Liver (tissue), 9 donors: Measurements from ENCODE around the gene GNG2. TPM values are rescaled to one million over a fixed set of nuclear protein-coding genes. Genes with fewer than 3 reads are reported as not detected.

Experiments
- DNase-seq: peaks from one replicate; pipeline ENCODE4 v3.0.0-alpha.2; 2017; ENCODE audit warnings: low spot score
- H3K27ac ChIP-seq, 2 donors: one replicate each; pipeline ENCODE4 v1.7.0; 2013; ENCODE audit warnings: inconsistent platforms in 2 of 2, low read length in 2 of 2, control low read depth in 1 of 2, low read depth in 1 of 2, mild to moderate bottlenecking in 1 of 2
- H3K27me3 ChIP-seq, 4 donors: one replicate each; pipeline versions ENCODE4 v1.6.1 to v1.7.0; 2013; ENCODE audit warnings: low read length in 3 of 4, inconsistent platforms in 1 of 4, mild to moderate bottlenecking in 1 of 4, moderate library complexity in 1 of 4; ENCODE audit not compliant: control insufficient read depth in 4 of 4, insufficient read depth in 4 of 4
- H3K36me3 ChIP-seq, 4 donors: one replicate each; pipeline versions ENCODE4 v1.6.1 to v1.7.0; 2013; ENCODE audit warnings: low read length in 3 of 4, mild to moderate bottlenecking in 3 of 4, low read depth in 1 of 4, moderate library complexity in 1 of 4; ENCODE audit not compliant: control insufficient read depth in 4 of 4, insufficient read depth in 3 of 4
- H3K4me1 ChIP-seq, 4 donors: one replicate each; pipeline versions ENCODE4 v1.6.1 to v1.7.0; 2013; ENCODE audit warnings: low read length in 3 of 4, mild to moderate bottlenecking in 3 of 4, moderate library complexity in 1 of 4; ENCODE audit not compliant: control insufficient read depth in 4 of 4, insufficient read depth in 4 of 4
- H3K4me3 ChIP-seq, 3 donors: one replicate each; pipeline versions ENCODE4 v1.6.1 to v1.7.0; 2013; ENCODE audit warnings: low read length in 3 of 3, control low read depth in 1 of 3, low read depth in 1 of 3, mild to moderate bottlenecking in 1 of 3
- H3K9ac ChIP-seq, 2 donors: one replicate each; pipeline ENCODE4 v1.7.0; 2013; ENCODE audit warnings: low read length in 2 of 2, mild to moderate bottlenecking in 2 of 2, moderate library complexity in 2 of 2, control low read depth in 1 of 2, low read depth in 1 of 2
- H3K9me3 ChIP-seq, 4 donors: one replicate each; pipeline versions ENCODE4 v1.6.1 to v1.7.0; 2013; ENCODE audit warnings: low read length in 3 of 4; ENCODE audit not compliant: control insufficient read depth in 4 of 4
- EGR1 ChIP-seq, 2 donors: IDR thresholded peaks; 2 replicates each; pipeline ENCODE4 v1.6.1; 2016 to 2018; ENCODE audit warnings: antibody characterized with exemption in 2 of 2, low read depth in 2 of 2
- FOXA1 ChIP-seq: IDR thresholded peaks from 2 replicates; pipeline ENCODE4 v1.6.1; 2016; ENCODE audit warnings: antibody characterized with exemption
- FOXA2 ChIP-seq: IDR thresholded peaks from 2 replicates; pipeline ENCODE4 v1.6.1; 2016; ENCODE audit warnings: antibody characterized with exemption
- GABPA ChIP-seq, 2 donors: IDR thresholded peaks in 1 of 2; conservative IDR thresholded peaks in 1 of 2; 2 replicates each; pipeline ENCODE4 v1.6.1; 2016; ENCODE audit warnings: antibody characterized with exemption in 2 of 2, mild to moderate bottlenecking in 1 of 2, moderate library complexity in 1 of 2
- HNF4A ChIP-seq, 2 donors: conservative IDR thresholded peaks; 2 replicates each; pipeline ENCODE4 v1.6.1; 2016; ENCODE audit warnings: antibody characterized with exemption in 2 of 2, mild to moderate bottlenecking in 2 of 2
- JUND ChIP-seq, 2 donors: IDR thresholded peaks; 2 replicates each; pipeline ENCODE4 v1.6.1; 2016; ENCODE audit warnings: antibody characterized with exemption in 2 of 2
- NR2F2 ChIP-seq: IDR thresholded peaks from 2 replicates; pipeline ENCODE4 v1.6.1; 2016; ENCODE audit warnings: antibody characterized with exemption
- RAD21 ChIP-seq, 2 donors: IDR thresholded peaks; 2 replicates each; pipeline ENCODE4 v1.6.1; 2016; ENCODE audit warnings: antibody characterized with exemption in 2 of 2, mild to moderate bottlenecking in 2 of 2
- RXRA ChIP-seq, 2 donors: IDR thresholded peaks; 2 replicates each; pipeline ENCODE4 v1.6.1; 2017 to 2018; ENCODE audit warnings: antibody characterized with exemption in 2 of 2, mild to moderate bottlenecking in 1 of 2
- SP1 ChIP-seq: IDR thresholded peaks from 2 replicates; pipeline ENCODE4 v1.6.1; 2018; ENCODE audit warnings: antibody characterized with exemption, mild to moderate bottlenecking
- TAF1 ChIP-seq: conservative IDR thresholded peaks from 2 replicates; pipeline ENCODE4 v1.6.1; 2016; ENCODE audit warnings: antibody characterized with exemption, mild to moderate bottlenecking
- YY1 ChIP-seq: IDR thresholded peaks from 2 replicates; pipeline ENCODE4 v1.6.1; 2016; ENCODE audit warnings: antibody characterized with exemption, mild to moderate bottlenecking
- WGBS: extraction: QIAGEN DNeasy Blood & Tissue Kit; methylation state at CpG from one replicate; pipeline ENCODE4 v1.1.7; 2013; 5-methylcytosine and 5-hydroxymethylcytosine counted together
- polyA plus RNA-seq, 2 donors: library from polyadenylated mRNA; stranded (reverse) in 1 of 2; unstranded in 1 of 2; fragments of 200-250 nt in 1 of 2; fragments of >200 nt in 1 of 2; fragmentation: Nextera tagmentation in 1 of 2; extraction: Ambion mirVana in 1 of 2; gene quantifications; one replicate each; pipeline versions ENCODE4 v1.2.1 to v1.2.3, GENCODE V29; 2013 to 2015
- total RNA-seq, 2 donors: library from RNA; depleted of rRNA; stranded (reverse); fragments of >200 nt; gene quantifications; one replicate each; pipeline ENCODE4 v1.2.3, GENCODE V29; 2014
- TF ChIP-seq, protein P1 (sequence below): fragments of 150-350 bp; IDR thresholded peaks from 2 replicates; pipeline ENCODE4 v1.5.1; 2017; ENCODE audit warnings: improper control_type of control experiment, low read depth, low read length; ENCODE audit not compliant: missing input control
- TF ChIP-seq, protein P2 (sequence below): IDR thresholded peaks from 2 replicates; pipeline ENCODE4 v1.6.1; 2016; ENCODE audit warnings: antibody characterized with exemption
- TF ChIP-seq, protein P3 (sequence below): IDR thresholded peaks from 2 replicates; pipeline ENCODE4 v1.6.1; 2016; ENCODE audit warnings: antibody characterized with exemption, mild to moderate bottlenecking
- TF ChIP-seq, protein P4 (sequence below): IDR thresholded peaks from 2 replicates; pipeline ENCODE4 v1.6.1; 2016; ENCODE audit warnings: antibody characterized with exemption
- donor health status: healthy.
- donor health status: healthy.
- donor health status: healthy.
- donor health status: healthy.
- donor health status: healthy.

GNG2 gene
- total and polyA plus RNA-seq, 4 donors = 3.5 to 11.2 (median 4.4) TPM

DNA sequence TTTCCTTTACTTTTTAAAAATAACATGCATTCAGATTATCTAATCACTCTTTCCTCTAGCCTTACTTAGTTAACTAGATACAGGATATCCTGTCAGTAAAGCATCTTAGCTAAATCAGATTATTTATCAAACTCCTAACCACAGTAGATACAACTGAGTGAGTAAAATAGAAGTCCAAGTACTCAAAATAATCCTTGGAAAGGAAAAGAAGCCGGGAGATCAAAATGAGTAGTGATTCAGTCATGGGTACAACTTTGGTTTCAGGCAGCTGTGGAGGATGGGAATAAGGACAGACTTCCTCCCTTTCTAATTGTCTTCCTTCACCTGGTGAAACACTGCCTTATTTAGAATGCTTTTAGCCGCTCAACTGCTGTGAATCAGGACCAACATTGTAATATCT, 29.4 kb downstream of the GNG2 start:
- Histone ChIP-seq H3K27me3 (peaks cover 0 to 6% (median 0%) of the 10 kb centered on the region in 4 donors), H3K9me3 (no peaks in the 10 kb centered on the region), H3K9ac (no peak overlapping the region), H3K27ac (no peak overlapping the region), H3K36me3 (no peaks in the 10 kb centered on the region), H3K4me3 (no peak overlapping the region), H3K4me1 (no peaks in the 10 kb centered on the region)
- WGBS = 63% methylated on average over 2 of the region's 2 CpGs
- TF ChIP-seq EGR1 (IDR thresholded peaks at IDR 0.05; ENCODE audit: low read depth in 2 of 2) (no peak), SP1 (no peak), RAD21 (IDR thresholded peaks at IDR 0.05) (no peak), NR2F2 (no peak), RXRA (IDR thresholded peaks at IDR 0.05) (no peak), YY1 (no peak)
- TF ChIP-seq, protein P1, sequence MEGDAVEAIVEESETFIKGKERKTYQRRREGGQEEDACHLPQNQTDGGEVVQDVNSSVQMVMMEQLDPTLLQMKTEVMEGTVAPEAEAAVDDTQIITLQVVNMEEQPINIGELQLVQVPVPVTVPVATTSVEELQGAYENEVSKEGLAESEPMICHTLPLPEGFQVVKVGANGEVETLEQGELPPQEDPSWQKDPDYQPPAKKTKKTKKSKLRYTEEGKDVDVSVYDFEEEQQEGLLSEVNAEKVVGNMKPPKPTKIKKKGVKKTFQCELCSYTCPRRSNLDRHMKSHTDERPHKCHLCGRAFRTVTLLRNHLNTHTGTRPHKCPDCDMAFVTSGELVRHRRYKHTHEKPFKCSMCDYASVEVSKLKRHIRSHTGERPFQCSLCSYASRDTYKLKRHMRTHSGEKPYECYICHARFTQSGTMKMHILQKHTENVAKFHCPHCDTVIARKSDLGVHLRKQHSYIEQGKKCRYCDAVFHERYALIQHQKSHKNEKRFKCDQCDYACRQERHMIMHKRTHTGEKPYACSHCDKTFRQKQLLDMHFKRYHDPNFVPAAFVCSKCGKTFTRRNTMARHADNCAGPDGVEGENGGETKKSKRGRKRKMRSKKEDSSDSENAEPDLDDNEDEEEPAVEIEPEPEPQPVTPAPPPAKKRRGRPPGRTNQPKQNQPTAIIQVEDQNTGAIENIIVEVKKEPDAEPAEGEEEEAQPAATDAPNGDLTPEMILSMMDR = no peak
- TF ChIP-seq, protein P2, sequence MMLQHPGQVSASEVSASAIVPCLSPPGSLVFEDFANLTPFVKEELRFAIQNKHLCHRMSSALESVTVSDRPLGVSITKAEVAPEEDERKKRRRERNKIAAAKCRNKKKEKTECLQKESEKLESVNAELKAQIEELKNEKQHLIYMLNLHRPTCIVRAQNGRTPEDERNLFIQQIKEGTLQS = no peak
- TF ChIP-seq, protein P3, sequence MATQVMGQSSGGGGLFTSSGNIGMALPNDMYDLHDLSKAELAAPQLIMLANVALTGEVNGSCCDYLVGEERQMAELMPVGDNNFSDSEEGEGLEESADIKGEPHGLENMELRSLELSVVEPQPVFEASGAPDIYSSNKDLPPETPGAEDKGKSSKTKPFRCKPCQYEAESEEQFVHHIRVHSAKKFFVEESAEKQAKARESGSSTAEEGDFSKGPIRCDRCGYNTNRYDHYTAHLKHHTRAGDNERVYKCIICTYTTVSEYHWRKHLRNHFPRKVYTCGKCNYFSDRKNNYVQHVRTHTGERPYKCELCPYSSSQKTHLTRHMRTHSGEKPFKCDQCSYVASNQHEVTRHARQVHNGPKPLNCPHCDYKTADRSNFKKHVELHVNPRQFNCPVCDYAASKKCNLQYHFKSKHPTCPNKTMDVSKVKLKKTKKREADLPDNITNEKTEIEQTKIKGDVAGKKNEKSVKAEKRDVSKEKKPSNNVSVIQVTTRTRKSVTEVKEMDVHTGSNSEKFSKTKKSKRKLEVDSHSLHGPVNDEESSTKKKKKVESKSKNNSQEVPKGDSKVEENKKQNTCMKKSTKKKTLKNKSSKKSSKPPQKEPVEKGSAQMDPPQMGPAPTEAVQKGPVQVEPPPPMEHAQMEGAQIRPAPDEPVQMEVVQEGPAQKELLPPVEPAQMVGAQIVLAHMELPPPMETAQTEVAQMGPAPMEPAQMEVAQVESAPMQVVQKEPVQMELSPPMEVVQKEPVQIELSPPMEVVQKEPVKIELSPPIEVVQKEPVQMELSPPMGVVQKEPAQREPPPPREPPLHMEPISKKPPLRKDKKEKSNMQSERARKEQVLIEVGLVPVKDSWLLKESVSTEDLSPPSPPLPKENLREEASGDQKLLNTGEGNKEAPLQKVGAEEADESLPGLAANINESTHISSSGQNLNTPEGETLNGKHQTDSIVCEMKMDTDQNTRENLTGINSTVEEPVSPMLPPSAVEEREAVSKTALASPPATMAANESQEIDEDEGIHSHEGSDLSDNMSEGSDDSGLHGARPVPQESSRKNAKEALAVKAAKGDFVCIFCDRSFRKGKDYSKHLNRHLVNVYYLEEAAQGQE = no peak
- TF ChIP-seq, protein P4, sequence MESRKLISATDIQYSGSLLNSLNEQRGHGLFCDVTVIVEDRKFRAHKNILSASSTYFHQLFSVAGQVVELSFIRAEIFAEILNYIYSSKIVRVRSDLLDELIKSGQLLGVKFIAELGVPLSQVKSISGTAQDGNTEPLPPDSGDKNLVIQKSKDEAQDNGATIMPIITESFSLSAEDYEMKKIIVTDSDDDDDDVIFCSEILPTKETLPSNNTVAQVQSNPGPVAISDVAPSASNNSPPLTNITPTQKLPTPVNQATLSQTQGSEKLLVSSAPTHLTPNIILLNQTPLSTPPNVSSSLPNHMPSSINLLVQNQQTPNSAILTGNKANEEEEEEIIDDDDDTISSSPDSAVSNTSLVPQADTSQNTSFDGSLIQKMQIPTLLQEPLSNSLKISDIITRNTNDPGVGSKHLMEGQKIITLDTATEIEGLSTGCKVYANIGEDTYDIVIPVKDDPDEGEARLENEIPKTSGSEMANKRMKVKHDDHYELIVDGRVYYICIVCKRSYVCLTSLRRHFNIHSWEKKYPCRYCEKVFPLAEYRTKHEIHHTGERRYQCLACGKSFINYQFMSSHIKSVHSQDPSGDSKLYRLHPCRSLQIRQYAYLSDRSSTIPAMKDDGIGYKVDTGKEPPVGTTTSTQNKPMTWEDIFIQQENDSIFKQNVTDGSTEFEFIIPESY = no peak
- DNase-seq = no peak

DNA sequence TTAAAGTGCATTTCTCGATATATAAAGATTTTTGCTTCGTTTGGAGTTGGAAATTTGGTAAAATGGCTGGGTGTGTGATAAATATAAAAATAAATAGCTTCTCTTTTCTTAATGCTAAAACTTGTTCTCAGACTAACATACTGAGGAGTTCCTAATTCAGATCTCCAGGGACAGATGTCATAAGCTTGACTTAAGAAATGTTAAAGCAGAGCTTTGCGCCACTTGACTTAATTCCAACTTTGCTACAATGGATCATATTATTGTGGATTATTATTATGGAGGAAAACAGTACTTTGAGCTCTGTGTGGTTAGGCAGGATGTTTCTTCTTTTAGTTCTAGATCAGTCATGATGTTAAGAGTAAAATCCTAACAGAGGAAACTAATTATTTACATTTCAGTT, 33.8 kb downstream of the GNG2 start:
- Histone ChIP-seq H3K27me3 (no peaks in the 10 kb centered on the region), H3K27ac (no peak overlapping the region)
- WGBS = 80% methylated on average over 3 of the region's 3 CpGs
- TF ChIP-seq, protein P4 = no peak
- TF ChIP-seq, protein P2 = no peak
- TF ChIP-seq FOXA1 (no peak), RXRA (IDR thresholded peaks at IDR 0.05) (no peak), JUND (IDR thresholded peaks at IDR 0.05) (no peak), GABPA (IDR thresholded peaks at IDR 0.05 in 1 of 2, conservative IDR thresholded peaks at IDR 0.05 in 1 of 2) (no peak), NR2F2 (no peak), SP1 (no peak), EGR1 (IDR thresholded peaks at IDR 0.05; ENCODE audit: low read depth in 2 of 2) (no peak), FOXA2 (no peak), HNF4A (conservative IDR thresholded peaks at IDR 0.05) (no peak), TAF1 (no peak)
- TF ChIP-seq, protein P3 = no peak

More for the DNA sequence above, 33.8 kb downstream of the GNG2 start:
- Histone ChIP-seq H3K36me3 (no peaks in the 10 kb centered on the region), H3K9ac (no peak overlapping the region), H3K4me3 (no peak overlapping the region), H3K4me1 (no peaks in the 10 kb centered on the region), H3K9me3 (no peaks in the 10 kb centered on the region)
- no peak for DNase-seq
